CD8-positive, alpha-beta memory T cell (primary cell): ENCODE results near the gene SLC16A3. TPM values are rescaled to one million over a fixed set of nuclear protein-coding genes. Genes with fewer than 3 reads are reported as not detected.
A peak's percentile ranks its signal among the peaks of the same experiment; 100 is the strongest.

Experiments used
- CTCF ChIA-PET: fragments of 350-600 bp; sonication (Branson Sonifier 250); formaldehyde crosslinking; loops from one replicate; lab custom pipeline; 2021; ENCODE audit warnings: antibody characterized with exemption; lab: Charles Lee
- POLR2A ChIA-PET: fragments of 350-600 bp; sonication (Branson Sonifier 250); formaldehyde crosslinking; loops from one replicate; lab custom pipeline; 2021; ENCODE audit warnings: antibody characterized with exemption; lab: Charles Lee
- DNase-seq, 5 donors: peaks; one replicate each; pipeline versions ENCODE4 v3.0.0 to v3.0.0-alpha.2; 2020 to 2022; ENCODE audit warnings: mixed read lengths in 1 of 5
- H3K27ac ChIP-seq: one replicate; pipeline ENCODE4 v1.7.0; 2013; ENCODE audit warnings: low read depth, mild to moderate bottlenecking, low read length, moderate library complexity
- H3K27me3 ChIP-seq: 2 replicates; pipeline ENCODE4 v1.7.0; 2013; ENCODE audit warnings: low read length, mild to moderate bottlenecking; ENCODE audit not compliant: insufficient read depth, poor library complexity, severe bottlenecking
- H3K36me3 ChIP-seq: 2 replicates; pipeline ENCODE4 v1.7.0; 2013; ENCODE audit warnings: mild to moderate bottlenecking, low read length, moderate library complexity; ENCODE audit not compliant: insufficient read depth
- H3K4me1 ChIP-seq: 2 replicates; pipeline ENCODE4 v1.7.0; 2013; ENCODE audit warnings: mild to moderate bottlenecking, low read length, moderate library complexity; ENCODE audit not compliant: insufficient read depth
- H3K4me3 ChIP-seq: 2 replicates; pipeline ENCODE4 v1.7.0; 2013; ENCODE audit warnings: mild to moderate bottlenecking, low read length
- H3K9me3 ChIP-seq: 2 replicates; pipeline ENCODE4 v1.7.0; 2013; ENCODE audit warnings: mild to moderate bottlenecking, low read length
- H3K27ac Mint-ChIP-seq, 8 donors: one replicate each; pipeline ENCODE4 v1.8.0; 2020 to 2021; ENCODE audit warnings: mixed read lengths in 8 of 8, mild to moderate bottlenecking in 6 of 8, inconsistent platforms in 3 of 8, moderate library complexity in 3 of 8
- H3K27me3 Mint-ChIP-seq, 2 donors: one replicate each; pipeline ENCODE4 v1.8.0; 2020 to 2021; ENCODE audit warnings: mixed read lengths in 2 of 2, mild to moderate bottlenecking in 1 of 2, moderate library complexity in 1 of 2
- H3K36me3 Mint-ChIP-seq, 3 donors: one replicate each; pipeline ENCODE4 v1.8.0; 2020 to 2021; ENCODE audit warnings: mixed read lengths in 3 of 3, inconsistent platforms in 1 of 3, mild to moderate bottlenecking in 1 of 3
- H3K4me1 Mint-ChIP-seq, 3 donors: one replicate each; pipeline ENCODE4 v1.8.0; 2020 to 2021; ENCODE audit warnings: mixed read lengths in 3 of 3, inconsistent platforms in 1 of 3, mild to moderate bottlenecking in 1 of 3
- H3K4me3 Mint-ChIP-seq, 7 donors: one replicate each; pipeline ENCODE4 v1.8.0; 2020 to 2021; ENCODE audit warnings: mixed read lengths in 7 of 7, mild to moderate bottlenecking in 6 of 7, moderate library complexity in 4 of 7, inconsistent platforms in 2 of 7
- H3K9me3 Mint-ChIP-seq, 5 donors: one replicate each; pipeline ENCODE4 v1.8.0; 2020 to 2022; ENCODE audit warnings: mixed read lengths in 5 of 5, mild to moderate bottlenecking in 3 of 5, moderate library complexity in 2 of 5, inconsistent platforms in 1 of 5
- polyA plus RNA-seq: library from polyadenylated mRNA; unstranded; fragments of 300-500 nt; fragmentation: Illumina TruSeq; gene quantifications from one replicate; pipeline ENCODE4 v1.2.3, GENCODE V29; 2021
- total RNA-seq, 2 experiments: library from RNA; stranded (reverse); gene quantifications; one replicate each; pipeline ENCODE4 v1.2.3, GENCODE V29; 2021

SLC16A3 gene
- total and polyA plus RNA-seq, 3 experiments from 2014 or later: 3.3 to 31.8 (median 27.5) TPM

DNA sequence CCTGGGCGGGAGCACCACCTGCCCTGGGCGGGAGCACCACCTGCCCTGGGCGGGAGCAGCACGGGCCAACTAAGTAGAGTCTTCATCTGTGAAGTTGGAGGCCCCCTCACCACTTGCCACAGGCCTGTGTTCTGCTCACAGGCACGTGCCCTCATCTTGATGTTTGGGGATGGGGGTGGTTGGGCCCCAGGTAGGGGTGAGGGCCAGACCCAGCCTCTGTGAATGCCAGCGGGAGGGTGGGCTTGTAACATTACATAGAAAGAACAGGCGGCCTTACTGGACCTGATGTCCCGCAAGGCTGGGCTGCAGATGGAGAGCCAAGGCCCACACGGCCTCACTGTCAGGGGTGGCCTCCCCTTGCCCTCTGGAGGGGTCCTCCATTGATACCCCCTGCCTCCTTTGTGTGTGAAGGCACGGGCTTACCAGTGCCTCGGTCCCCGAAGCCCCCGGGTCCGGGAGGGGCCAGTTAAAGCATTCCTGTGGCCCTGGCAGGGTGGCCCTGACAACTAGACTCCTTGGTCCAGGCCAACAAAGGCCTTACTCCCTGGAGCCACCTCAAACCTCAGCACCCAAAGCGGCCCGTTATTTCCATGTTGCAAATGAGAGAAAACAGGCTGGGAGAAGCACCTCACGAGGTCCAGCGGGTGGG is 1.1 kb upstream of the SLC16A3 start:
- H3K9me3 Mint-ChIP-seq: no peaks in the 10 kb centered on the region
- no peaks in the 10 kb centered on the region for H3K27me3 Mint-ChIP-seq
- H3K4me3 Mint-ChIP-seq: peak overlapping the region; percentile 80 to 92 (median 84)
- H3K4me1 Mint-ChIP-seq: peaks cover 5 to 24% (median 11%) of the 10 kb centered on the region in 3 donors
- Histone ChIP-seq H3K4me3 (peak overlapping the region; percentile 49), H3K27me3 (no peaks in the 10 kb centered on the region), H3K27ac (peak overlapping the region; percentile 54), H3K4me1 (peaks cover 31% of the 10 kb centered on the region), H3K36me3 (no peaks in the 10 kb centered on the region), H3K9me3 (no peaks in the 10 kb centered on the region)
- DNase-seq: no peak
- peak overlapping the region; percentile 61 to 97 (median 90) for H3K27ac Mint-ChIP-seq
- ChIA-PET POLR2A (interaction anchor here (2.5 kb wide), 1 partner anchor 22 kb away, joined by 10 read pairs; no protein-coding TSS in a partner anchor), CTCF (no interaction called here)
- H3K36me3 Mint-ChIP-seq: no peaks in the 10 kb centered on the region

DNA sequence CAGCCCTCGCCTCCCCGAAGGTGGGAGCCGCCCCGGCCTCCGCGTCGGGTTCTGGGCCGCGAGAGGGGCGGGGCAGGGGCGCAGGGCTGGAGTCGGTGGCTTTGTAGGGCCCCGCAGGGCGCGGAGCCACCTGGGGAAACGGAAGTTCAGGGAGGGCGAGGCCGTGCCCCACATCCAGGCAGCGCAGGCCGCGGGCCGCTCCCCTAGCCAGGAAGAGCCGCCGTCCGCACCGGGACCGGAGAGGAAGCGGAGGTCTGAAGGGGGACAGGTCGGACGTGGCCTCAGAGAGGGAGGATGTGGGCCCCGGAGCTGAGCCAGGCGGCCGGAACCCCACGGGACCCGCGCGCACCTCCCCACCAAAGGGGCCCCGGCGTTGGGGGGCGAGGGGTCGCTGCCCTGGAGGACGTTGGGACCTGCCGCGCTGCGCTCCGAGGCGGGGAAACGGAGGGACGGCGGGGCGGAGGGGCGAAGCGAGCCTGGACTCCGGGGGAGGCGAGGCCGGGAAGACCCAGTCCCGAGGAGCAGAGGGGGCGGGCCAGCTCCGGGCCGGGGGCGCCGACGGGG is 482 bp upstream of the SLC16A3 start:
- peak overlapping the region; percentile 80 to 92 (median 84) for H3K4me3 Mint-ChIP-seq
- H3K36me3 ChIP-seq: no peaks in the 10 kb centered on the region
- peak; percentile 47 to 74 (median 63) for DNase-seq
- H3K27ac ChIP-seq: peak overlapping the region; percentile 54
- peaks cover 5 to 25% (median 11%) of the 10 kb centered on the region in 3 donors for H3K4me1 Mint-ChIP-seq
- H3K27me3 Mint-ChIP-seq: no peaks in the 10 kb centered on the region
- H3K9me3 ChIP-seq: no peaks in the 10 kb centered on the region
- ChIA-PET CTCF (interaction anchor here (1.5 to 2.2 kb wide), 2 partner anchors 22 to 93 kb away, joined by 6 to 7 read pairs; no protein-coding TSS in a partner anchor), POLR2A (interaction anchor here (0.8 to 2.5 kb wide), 6 partner anchors 10 to 77 kb away, joined by 3 to 10 read pairs (median 6); no protein-coding TSS in a partner anchor)
- H3K27me3 ChIP-seq: no peaks in the 10 kb centered on the region
- H3K36me3 Mint-ChIP-seq: no peaks in the 10 kb centered on the region
- H3K27ac Mint-ChIP-seq: peak overlapping the region; percentile 63 to 97 (median 90)
- peak overlapping the region; percentile 49 for H3K4me3 ChIP-seq
- no peaks in the 10 kb centered on the region for H3K9me3 Mint-ChIP-seq
- H3K4me1 ChIP-seq: peaks cover 31% of the 10 kb centered on the region

DNA sequence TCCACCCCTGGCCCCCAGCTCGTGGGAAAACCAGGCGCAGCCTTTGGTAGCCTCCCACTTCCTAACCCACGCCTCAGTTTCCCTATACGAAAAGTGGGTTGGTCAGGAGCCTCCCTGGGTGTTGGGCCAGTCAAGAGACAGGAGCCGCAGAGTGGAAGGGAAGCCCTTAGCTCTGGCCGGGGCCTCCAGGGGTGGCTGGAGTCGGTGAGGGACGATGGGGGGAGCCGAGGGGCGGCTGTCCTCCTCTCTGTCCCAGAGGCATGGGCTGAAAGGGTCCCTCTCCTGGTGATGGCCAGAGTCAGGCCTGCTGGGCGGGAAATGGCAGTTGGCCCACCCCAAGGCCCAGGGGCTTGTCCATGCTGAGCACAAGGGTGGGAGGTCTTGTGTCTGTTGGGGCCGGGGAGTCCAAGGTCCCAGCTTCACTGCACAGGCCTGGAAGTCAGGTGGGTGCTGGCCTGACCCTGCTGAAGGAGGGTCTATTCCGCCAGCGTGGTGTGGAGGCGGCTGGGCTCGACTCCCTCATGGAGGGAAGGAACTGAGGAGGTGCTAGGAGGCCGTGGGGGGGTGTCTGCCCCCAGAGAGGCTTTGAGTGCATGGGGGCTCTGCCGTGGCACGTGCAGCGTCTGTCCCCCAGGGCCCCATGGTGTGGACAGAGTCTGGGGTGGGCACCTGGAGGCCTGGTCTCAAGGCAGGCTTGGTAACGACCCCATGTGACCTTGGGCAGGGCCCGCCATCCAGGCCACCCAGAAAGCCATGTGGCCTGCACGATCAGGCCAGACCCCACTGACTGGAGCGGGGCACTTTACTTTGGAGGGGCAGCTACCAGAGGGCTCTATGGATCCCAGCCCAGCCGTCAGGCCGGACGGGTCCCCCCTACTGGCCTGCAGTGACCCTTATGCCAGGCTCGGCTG is 1.1 kb downstream of the SLC16A3 start:
- ChIA-PET POLR2A (interaction anchor here (1.8 to 2.5 kb wide), 3 partner anchors 16 to 29 kb away, joined by 5 to 10 read pairs (median 9); no protein-coding TSS in a partner anchor), CTCF (interaction anchor here (0.8 to 2.2 kb wide), 4 partner anchors 9 to 91 kb away, joined by 3 to 7 read pairs (median 4); no protein-coding TSS in a partner anchor)
- Mint-ChIP-seq H3K27ac (peak overlapping the region; percentile 54 to 96 (median 82)), H3K4me1 (peaks cover 5 to 28% (median 13%) of the 10 kb centered on the region in 3 donors), H3K27me3 (no peaks in the 10 kb centered on the region), H3K4me3 (peak overlapping the region; percentile 76 to 92 (median 82)), H3K9me3 (no peaks in the 10 kb centered on the region), H3K36me3 (no peaks in the 10 kb centered on the region)
- Histone ChIP-seq H3K27me3 (no peaks in the 10 kb centered on the region), H3K4me1 (peaks cover 31% of the 10 kb centered on the region), H3K4me3 (peak overlapping the region; percentile 41), H3K36me3 (no peaks in the 10 kb centered on the region), H3K9me3 (no peaks in the 10 kb centered on the region), H3K27ac (peak overlapping the region; percentile 61)
- peak in 1 of 5 donors; percentile 56 for DNase-seq

DNA sequence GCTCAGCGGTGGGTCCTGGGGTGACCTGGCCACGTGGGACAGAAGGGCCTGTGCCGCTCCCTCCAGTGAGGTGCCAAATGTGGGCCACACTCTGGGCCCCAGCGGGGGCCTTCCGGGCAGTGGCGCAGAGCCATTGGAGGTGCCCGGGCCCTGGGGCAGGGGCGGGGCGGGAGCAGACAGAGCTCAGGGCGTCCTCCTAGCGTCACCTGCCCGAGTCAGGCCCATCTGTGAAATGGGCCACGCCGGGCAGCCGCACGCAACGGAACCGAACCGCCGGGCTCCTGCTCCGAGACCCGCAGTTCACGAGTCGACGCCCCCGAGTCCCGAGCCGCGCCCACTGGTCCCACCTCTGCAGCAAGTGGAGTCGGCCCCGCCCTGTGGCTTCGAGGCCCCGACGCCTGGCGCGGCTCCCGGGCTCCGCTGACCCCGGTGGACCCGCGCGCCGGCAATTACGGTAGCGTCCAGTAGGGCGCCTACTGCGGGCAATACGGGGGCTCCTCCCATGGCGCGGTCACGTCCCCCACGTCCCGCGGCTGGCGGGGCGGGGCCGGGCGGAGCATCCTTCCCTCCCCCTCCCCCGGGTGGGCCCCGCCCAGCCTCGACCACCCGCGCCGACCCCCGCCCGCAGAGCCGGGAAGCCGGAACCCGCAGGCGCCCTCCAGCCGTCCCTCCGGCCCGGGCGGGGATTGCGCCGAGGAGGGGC is 1.9 kb downstream of the SLC16A3 start:
- Mint-ChIP-seq H3K27ac (peak overlapping the region in 2 of 8 donors; percentile 61 to 96), H3K4me3 (peak overlapping the region in 5 of 7 donors; percentile 13 to 84 (median 77)), H3K36me3 (no peaks in the 10 kb centered on the region), H3K9me3 (no peaks in the 10 kb centered on the region), H3K27me3 (no peaks in the 10 kb centered on the region), H3K4me1 (peaks cover 5 to 34% (median 13%) of the 10 kb centered on the region in 3 donors)
- peak overlapping the region; percentile 73 for H3K27ac ChIP-seq
- CTCF ChIA-PET: interaction anchor here (1.2 to 2.2 kb wide), 2 partner anchors 8 to 25 kb away, joined by 3 to 7 read pairs; no protein-coding TSS in a partner anchor
- no peaks in the 10 kb centered on the region for H3K27me3 ChIP-seq
- peak overlapping the region; percentile 41 for H3K4me3 ChIP-seq
- peaks cover 31% of the 10 kb centered on the region for H3K4me1 ChIP-seq
- H3K9me3 ChIP-seq: no peaks in the 10 kb centered on the region
- no peaks in the 10 kb centered on the region for H3K36me3 ChIP-seq
- POLR2A ChIA-PET: interaction anchor here (2.5 kb wide), 1 partner anchor 25 kb away, joined by 10 read pairs; no protein-coding TSS in a partner anchor
- peak; percentile 47 to 78 (median 67) for DNase-seq

DNA sequence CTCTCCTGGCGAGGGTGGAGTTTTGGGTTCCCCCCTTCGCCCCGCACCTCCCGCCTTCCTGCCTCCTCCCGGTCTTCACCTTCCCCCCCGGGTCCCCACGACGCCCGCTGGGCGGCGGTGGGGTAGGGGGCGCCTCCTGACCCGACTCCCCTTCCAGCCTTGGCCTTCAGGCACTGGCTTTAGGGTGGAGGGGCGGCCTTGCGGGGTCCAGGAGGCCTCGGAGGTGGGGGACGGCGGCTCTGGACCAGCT is 2.4 kb downstream of the SLC16A3 start:
- Histone ChIP-seq H3K4me3 (no peak overlapping the region), H3K36me3 (no peaks in the 10 kb centered on the region)
- no peaks in the 10 kb centered on the region for H3K27me3 Mint-ChIP-seq

DNA sequence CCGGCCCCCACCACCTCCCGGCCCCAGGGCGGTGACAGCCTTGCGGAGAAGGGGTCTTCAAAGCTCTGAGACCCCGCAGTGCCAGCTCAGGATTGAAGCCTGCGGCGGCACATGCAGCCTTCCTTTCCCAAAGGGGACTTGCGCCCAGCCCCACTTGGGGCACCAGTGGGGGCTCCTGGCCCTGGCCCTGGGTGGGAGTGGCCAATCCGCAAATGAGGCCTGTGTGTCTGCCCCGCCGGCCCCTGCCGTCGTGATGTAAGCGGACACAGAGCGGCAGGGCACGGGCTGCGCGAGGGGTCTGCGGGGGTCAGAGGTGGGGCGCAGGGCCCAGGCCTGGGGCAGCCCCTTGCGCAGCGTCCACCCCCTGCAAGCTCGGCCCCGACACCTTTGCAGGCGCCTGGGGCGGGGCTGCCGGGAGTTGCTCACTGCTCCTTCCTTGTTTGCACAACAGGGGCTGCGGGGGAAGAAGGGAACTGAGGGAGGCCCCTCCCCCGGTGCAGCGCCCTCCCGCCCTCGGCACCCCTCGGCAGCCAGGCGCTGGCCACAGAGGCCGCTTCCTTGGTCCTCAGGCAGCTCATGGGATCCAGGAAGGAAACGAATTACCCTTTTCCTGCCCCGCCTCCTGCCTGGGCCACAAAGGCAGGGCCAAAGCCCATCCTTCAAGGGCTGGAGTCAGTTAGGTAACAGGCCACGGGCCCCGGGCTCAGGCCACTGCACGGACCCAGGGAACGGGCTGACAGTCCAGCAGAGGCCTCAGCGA is 2.9 kb downstream of the SLC16A3 start:
- peak in 2 of 5 donors; percentile 31 to 61 for DNase-seq
- no peak overlapping the region for H3K4me3 ChIP-seq
- Mint-ChIP-seq H3K27me3 (no peaks in the 10 kb centered on the region), H3K4me1 (peaks cover 5 to 44% (median 15%) of the 10 kb centered on the region in 3 donors), H3K36me3 (no peaks in the 10 kb centered on the region), H3K27ac (peak overlapping the region in 1 of 8 donors; percentile 43), H3K9me3 (no peaks in the 10 kb centered on the region), H3K4me3 (peak overlapping the region in 2 of 7 donors; percentile 20 to 32)
- ChIA-PET CTCF (no interaction called here), POLR2A (no interaction called here)
- no peaks in the 10 kb centered on the region for H3K9me3 ChIP-seq
- peaks cover 40% of the 10 kb centered on the region for H3K4me1 ChIP-seq
- no peaks in the 10 kb centered on the region for H3K36me3 ChIP-seq
- peak overlapping the region; percentile 73 for H3K27ac ChIP-seq
- no peaks in the 10 kb centered on the region for H3K27me3 ChIP-seq

More for the DNA sequence above, 2.4 kb downstream of the SLC16A3 start:
- Mint-ChIP-seq H3K36me3 (no peaks in the 10 kb centered on the region), H3K9me3 (no peaks in the 10 kb centered on the region), H3K4me3 (peak overlapping the region in 1 of 7 donors; percentile 8), H3K27ac (no peak overlapping the region), H3K4me1 (peaks cover 5 to 39% (median 14%) of the 10 kb centered on the region in 3 donors)
- no peak for DNase-seq
- no peaks in the 10 kb centered on the region for H3K9me3 ChIP-seq
- ChIA-PET POLR2A (no interaction called here), CTCF (no interaction called here)
- H3K27me3 ChIP-seq: no peaks in the 10 kb centered on the region
- peak overlapping the region; percentile 73 for H3K27ac ChIP-seq
- peaks cover 36% of the 10 kb centered on the region for H3K4me1 ChIP-seq
